GM19467 (cell line): Measurements from ENCODE around the gene SREK1IP1.

Experiments
- ATAC-seq: cut with Tn5 transposase; IDR thresholded peaks from one replicate; pipeline ENCODE4 v1.9.1; 2021; ENCODE audit warnings: mild to moderate bottlenecking, moderate library complexity; ENCODE audit not compliant: unreplicated experiment

SREK1IP1 gene

GRCh38 chr5:64768358-64769312, at the start of gene SREK1IP1, which contains the start of gene CWC27:
Gene SREK1IP1 (minus strand): TSS chr5:64768691. CDS start chr5:64768517, 174 bp downstream.
Gene CWC27 (plus strand): TSS chr5:64768930. CDS start chr5:64769147, 217 bp downstream.
- peak; percentile 97 for ATAC-seq

GRCh38 chr5:64818245-64818644, 49.8 kb upstream of the SREK1IP1 start:
- no peak for ATAC-seq

- peak; percentile 90 for ATAC-seq
Observed at GRCh38 chr5:64814073-64814472, 45.6 kb upstream of the SREK1IP1 start.

- ATAC-seq: no peak
Observed at GRCh38 chr5:64811050-64811640, 42.7 kb upstream of the SREK1IP1 start.

GRCh38 chr5:64807520-64807919, 39.0 kb upstream of the SREK1IP1 start:
- no peak for ATAC-seq

GRCh38 chr5:64806537-64806936, 38.0 kb upstream of the SREK1IP1 start:
- no peak for ATAC-seq

- ATAC-seq: no peak
Observed at GRCh38 chr5:64800926-64801325, 32.4 kb upstream of the SREK1IP1 start.

- ATAC-seq: no peak
Observed at GRCh38 chr5:64796301-64796700, 27.8 kb upstream of the SREK1IP1 start.

GRCh38 chr5:64794053-64794770, 25.7 kb upstream of the SREK1IP1 start:
- no peak for ATAC-seq

- no peak for ATAC-seq
Observed at GRCh38 chr5:64792469-64792868, 24.0 kb upstream of the SREK1IP1 start.

GRCh38 chr5:64790210-64790609, 21.7 kb upstream of the SREK1IP1 start:
- ATAC-seq: no peak

- no peak for ATAC-seq
Observed at GRCh38 chr5:64789457-64789856, 21.0 kb upstream of the SREK1IP1 start.

- ATAC-seq: no peak
Observed at GRCh38 chr5:64788156-64788555, 19.7 kb upstream of the SREK1IP1 start.

- ATAC-seq: no peak
Observed at GRCh38 chr5:64786372-64786771, 17.9 kb upstream of the SREK1IP1 start.

GRCh38 chr5:64784451-64785025, 16.0 kb upstream of the SREK1IP1 start:
- ATAC-seq: peak; percentile 91

- ATAC-seq: no peak
Observed at GRCh38 chr5:64775291-64775690, 6.8 kb upstream of the SREK1IP1 start.

GRCh38 chr5:64773533-64773932, 5.0 kb upstream of the SREK1IP1 start:
- ATAC-seq: no peak

- ATAC-seq: no peak
Observed at GRCh38 chr5:64771736-64772135, 3.2 kb upstream of the SREK1IP1 start.

GRCh38 chr5:64769855-64770254, 1.4 kb upstream of the SREK1IP1 start:
- no peak for ATAC-seq

GRCh38 chr5:64767959-64768357, 533 bp downstream of the SREK1IP1 start:
- ATAC-seq: peak; percentile 2

- ATAC-seq: no peak
Observed at GRCh38 chr5:64766941-64767340, 1.6 kb downstream of the SREK1IP1 start.
